HUES6 (cell line): Measurements from ENCODE around the gene RBM25.
"Not testable (repeated sequence)": the region's sequence is repeated elsewhere in the genome, so short reads cannot be mapped to it uniquely, and the experiment has no call there.

Source experiments
- H3K27ac ChIP-seq: 2 replicates; pipeline ENCODE4 v1.7.0; 2013; ENCODE audit warnings: low read depth, mild to moderate bottlenecking, low read length, inconsistent platforms
- H3K27me3 ChIP-seq: 2 replicates; pipeline ENCODE4 v1.6.1; 2013; ENCODE audit warnings: low read length; ENCODE audit not compliant: control insufficient read depth, insufficient read depth
- H3K36me3 ChIP-seq: 2 replicates; pipeline ENCODE4 v1.6.1; 2013; ENCODE audit warnings: low read length; ENCODE audit not compliant: control insufficient read depth, insufficient read depth
- H3K4me1 ChIP-seq: 2 replicates; pipeline ENCODE4 v1.6.1; 2013; ENCODE audit warnings: low read length; ENCODE audit not compliant: control insufficient read depth, insufficient read depth
- H3K4me3 ChIP-seq: 2 replicates; pipeline ENCODE4 v1.5.1; 2013; ENCODE audit warnings: low read depth, low read length
- H3K9ac ChIP-seq: one replicate; pipeline ENCODE4 v1.6.1; 2013; ENCODE audit warnings: mild to moderate bottlenecking, low read length
- H3K9me3 ChIP-seq: 2 replicates; pipeline ENCODE4 v1.6.1; 2013; ENCODE audit warnings: low read depth, low read length; ENCODE audit not compliant: control insufficient read depth, insufficient read depth

The RBM25 gene

DNA sequence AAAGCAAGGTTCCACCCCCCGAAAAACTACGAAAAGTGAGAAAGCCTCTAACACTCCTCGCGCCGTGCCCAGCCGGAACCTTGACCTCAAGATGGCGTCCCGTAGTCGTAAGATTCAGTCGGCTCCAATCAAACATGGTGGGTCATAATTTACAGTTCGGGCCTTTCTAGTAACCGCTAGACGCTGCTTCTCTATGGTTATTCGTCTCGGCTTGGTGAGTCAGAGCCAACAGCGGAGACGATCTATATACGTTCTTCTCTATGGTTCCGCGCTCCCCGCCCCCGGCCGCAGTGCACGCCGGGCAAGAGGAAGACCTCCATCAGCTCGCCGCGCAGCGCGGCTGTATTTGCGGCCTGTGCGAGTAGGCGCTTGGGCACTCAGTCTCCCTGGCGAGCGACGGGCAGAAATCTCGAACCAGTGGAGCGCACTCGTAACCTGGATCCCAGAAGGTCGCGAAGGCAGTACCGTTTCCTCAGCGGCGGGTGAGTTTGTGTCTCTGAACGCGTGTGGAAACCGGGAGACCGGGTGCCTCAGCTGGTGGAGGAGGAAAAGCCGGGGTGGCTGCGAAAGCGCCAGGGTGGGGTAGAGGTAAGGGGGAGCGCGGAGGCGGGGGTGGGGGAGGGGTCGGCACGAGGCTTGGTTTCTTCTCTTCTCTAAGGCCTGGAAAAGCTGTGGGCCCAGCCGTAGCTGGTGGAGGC lies at the start of gene RBM25:
Gene RBM25 (plus strand): TSS at position 311 of the 698 bp plus-strand sequence. CDS start 13,108 bp downstream, outside the sequence.
- Histone ChIP-seq H3K27ac (peak within 1 kb of the TSS; percentile 82), H3K4me3 (peak within 1 kb of the TSS; percentile 94), H3K4me1 (peaks cover 2% of the 10 kb centered on the region), H3K36me3 (peaks cover 13% of the 10 kb centered on the region), H3K27me3 (no peaks in the 10 kb centered on the region), H3K9ac (peak within 1 kb of the TSS; percentile 96), H3K9me3 (no peaks in the 10 kb centered on the region)

DNA sequence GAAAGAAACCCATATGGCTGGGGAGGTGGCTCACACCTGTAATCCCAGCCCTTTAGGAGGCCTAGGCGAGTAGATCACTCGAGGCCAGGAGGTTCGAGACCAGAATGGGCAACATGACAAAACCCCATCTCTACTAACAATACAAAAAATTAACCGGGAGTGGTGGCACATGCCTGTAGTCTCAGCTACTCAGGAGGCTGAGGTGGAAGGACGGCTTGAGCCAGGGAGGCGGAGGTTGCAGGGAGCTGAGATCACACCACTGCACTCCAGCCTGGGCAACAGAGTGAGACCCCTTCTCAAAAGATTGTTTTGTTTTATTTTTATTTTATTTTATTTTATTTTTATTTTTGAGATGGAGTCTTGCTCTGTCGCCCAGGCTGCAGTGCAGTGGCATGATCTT lies 47.1 kb upstream of the RBM25 start:
- H3K36me3 ChIP-seq, H3K4me1 ChIP-seq, H3K27ac ChIP-seq: not testable (repeated sequence)

GRCh38 chr14:73014105-73014504 lies 44.2 kb upstream of the RBM25 start:
- Histone ChIP-seq H3K36me3 (peaks cover 7% of the 10 kb centered on the region; the same call in 1 of the 2 replicates), H3K9me3 (no peaks in the 10 kb centered on the region), H3K27ac (no peak overlapping the region), H3K27me3 (no peaks in the 10 kb centered on the region), H3K4me1 (no peaks in the 10 kb centered on the region), H3K4me3 (no peak overlapping the region), H3K9ac (no peak overlapping the region)

More for the DNA sequence above, 47.1 kb upstream of the RBM25 start:
- H3K27me3 ChIP-seq, H3K4me3 ChIP-seq, H3K9me3 ChIP-seq, H3K9ac ChIP-seq: not testable (repeated sequence)

DNA sequence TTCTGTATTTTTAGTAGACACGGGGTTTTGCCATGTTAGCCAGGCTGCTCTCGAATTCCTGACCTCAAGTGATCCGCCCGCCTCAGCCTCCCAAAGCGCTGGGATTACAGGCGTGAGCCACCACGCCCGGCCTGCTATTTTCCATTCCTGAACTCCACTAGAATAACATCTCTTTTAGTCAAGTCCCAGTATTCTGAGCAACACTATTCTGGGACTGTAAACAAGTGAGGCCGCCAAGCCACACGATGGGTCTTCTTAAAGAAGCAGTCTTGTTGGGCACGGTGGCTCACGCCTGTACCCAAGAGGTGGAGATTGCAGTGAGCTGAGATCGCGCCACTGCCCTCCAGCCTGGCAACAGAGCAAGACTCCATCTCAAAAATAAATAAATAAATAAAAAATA lies 42.8 kb upstream of the RBM25 start:
- not testable (repeated sequence) for H3K36me3 ChIP-seq, H3K9me3 ChIP-seq, H3K27ac ChIP-seq, H3K27me3 ChIP-seq, H3K4me3 ChIP-seq, H3K9ac ChIP-seq, H3K4me1 ChIP-seq

GRCh38 chr14:73016011-73016410 lies 42.3 kb upstream of the RBM25 start:
- not testable (repeated sequence) for H3K9me3 ChIP-seq, H3K36me3 ChIP-seq, H3K27ac ChIP-seq, H3K4me3 ChIP-seq, H3K9ac ChIP-seq, H3K27me3 ChIP-seq, H3K4me1 ChIP-seq

DNA sequence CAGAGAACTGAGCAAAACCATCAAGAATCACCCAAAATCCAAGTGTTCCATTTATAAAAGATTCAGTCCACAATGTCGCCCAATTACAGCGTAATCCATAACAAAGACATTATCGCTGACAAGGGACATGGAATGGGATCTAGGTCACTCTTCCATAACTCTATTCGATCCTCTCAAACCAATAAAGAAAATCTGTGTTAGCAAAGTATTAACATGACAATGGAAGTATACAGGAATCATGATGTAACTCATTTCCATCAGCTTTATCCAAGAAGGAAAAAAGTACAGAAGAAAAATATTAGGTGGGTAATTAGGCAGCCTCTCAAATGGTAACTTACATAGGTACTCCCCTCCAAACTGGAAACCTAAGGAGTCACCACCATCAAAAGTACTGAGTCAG lies 36.3 kb upstream of the RBM25 start:
- Histone ChIP-seq H3K27ac (no peak overlapping the region), H3K27me3 (no peaks in the 10 kb centered on the region), H3K9ac (no peak overlapping the region), H3K36me3 (peaks cover 30% of the 10 kb centered on the region), H3K4me3 (no peak overlapping the region), H3K9me3 (no peaks in the 10 kb centered on the region), H3K4me1 (no peaks in the 10 kb centered on the region)

GRCh38 chr14:73025544-73025943 lies 32.8 kb upstream of the RBM25 start:
- Histone ChIP-seq H3K4me3 (peak overlapping the region; percentile 73; the same call in 1 of the 2 replicates), H3K36me3 (peaks cover 23% of the 10 kb centered on the region), H3K9ac (no peak overlapping the region), H3K4me1 (peaks cover 8% of the 10 kb centered on the region), H3K27ac (no peak overlapping the region), H3K9me3 (no peaks in the 10 kb centered on the region), H3K27me3 (no peaks in the 10 kb centered on the region)

GRCh38 chr14:73026243-73026844 lies 32.0 kb upstream of the RBM25 start:
- no peaks in the 10 kb centered on the region for H3K27me3 ChIP-seq
- H3K9me3 ChIP-seq = no peaks in the 10 kb centered on the region
- no peak overlapping the region for H3K27ac ChIP-seq
- peak overlapping the region; percentile 73 for H3K4me3 ChIP-seq
- peaks cover 8% of the 10 kb centered on the region for H3K4me1 ChIP-seq
- peaks cover 23% of the 10 kb centered on the region for H3K36me3 ChIP-seq
- H3K9ac ChIP-seq = peak overlapping the region; percentile 54

GRCh38 chr14:73026845-73027542 lies 31.3 kb upstream of the RBM25 start, which contains the start of gene ZFYVE1:
TSS of gene ZFYVE1 (minus strand) at chr14:73027106. CDS start at chr14:73024508, 2,598 bp downstream.
- Histone ChIP-seq H3K4me3 (peak within 1 kb of the TSS; percentile 73), H3K27ac (peak within 1 kb of the TSS; percentile 27; the same call in 1 of the 2 replicates), H3K36me3 (peaks cover 20% of the 10 kb centered on the region), H3K9me3 (no peaks in the 10 kb centered on the region), H3K9ac (peak within 1 kb of the TSS; percentile 54), H3K27me3 (no peaks in the 10 kb centered on the region), H3K4me1 (peaks cover 8% of the 10 kb centered on the region)

DNA sequence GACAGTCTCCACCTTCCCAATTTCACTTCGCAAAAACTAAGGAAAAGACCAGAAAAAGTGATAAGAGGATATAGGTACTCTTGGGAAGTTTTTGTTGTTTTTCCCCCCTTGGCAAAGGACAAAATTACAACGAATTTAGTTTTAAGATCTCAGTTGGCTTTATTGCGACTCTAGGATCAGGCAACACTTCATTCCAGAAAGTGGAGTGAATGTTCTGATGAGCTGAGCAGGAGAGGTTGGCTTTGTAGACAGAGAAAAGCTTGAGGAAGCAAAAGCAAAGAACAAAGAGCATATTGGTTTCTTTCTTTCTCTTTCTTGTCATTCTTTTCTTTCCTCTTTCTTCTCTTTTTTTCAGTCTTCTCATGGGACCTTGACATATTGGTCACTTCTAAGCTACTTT lies 30.8 kb upstream of the RBM25 start:
- no peaks in the 10 kb centered on the region for H3K9me3 ChIP-seq
- peaks cover 14% of the 10 kb centered on the region for H3K36me3 ChIP-seq
- peak overlapping the region; percentile 27; the same call in 1 of the 2 replicates for H3K27ac ChIP-seq
- H3K27me3 ChIP-seq = no peaks in the 10 kb centered on the region
- peaks cover 8% of the 10 kb centered on the region for H3K4me1 ChIP-seq
- peak overlapping the region; percentile 73 for H3K4me3 ChIP-seq
- H3K9ac ChIP-seq = no peak overlapping the region

- Histone ChIP-seq H3K27ac (peak overlapping the region; percentile 27; the same call in 1 of the 2 replicates), H3K27me3 (no peaks in the 10 kb centered on the region), H3K36me3 (peaks cover 12% of the 10 kb centered on the region), H3K4me3 (no peak overlapping the region), H3K9ac (no peak overlapping the region), H3K4me1 (peaks cover 8% of the 10 kb centered on the region), H3K9me3 (no peaks in the 10 kb centered on the region)
These were observed 30.4 kb upstream of the RBM25 start for GRCh38 chr14:73027984-73028383.
